Astrocyte of the cerebellum (primary cell): ENCODE results near the gene NCAM1.

ENCODE experiments used
- DNase-seq: peaks from one replicate; pipeline ENCODE4 v3.0.0-alpha.2; 2011; ENCODE audit warnings: low read depth
- H3K4me3 ChIP-seq: 2 replicates; pipeline ENCODE4 v1.5.1; 2011; ENCODE audit warnings: mild to moderate bottlenecking, low read depth, low read length, moderate library complexity
- in situ Hi-C: cut with HindIII; loops from 2 replicates; pipeline ENCODE4 v1.10.0; 2017; ENCODE audit warnings: low sequenced_read_pairs
- TF ChIP-seq, protein P1 (sequence below): IDR thresholded peaks from 2 replicates; pipeline ENCODE4 v1.5.1; 2012; ENCODE audit warnings: low read length, low read depth, moderate library complexity, mild to moderate bottlenecking; ENCODE audit errors: missing control alignments

Gene NCAM1

DNA sequence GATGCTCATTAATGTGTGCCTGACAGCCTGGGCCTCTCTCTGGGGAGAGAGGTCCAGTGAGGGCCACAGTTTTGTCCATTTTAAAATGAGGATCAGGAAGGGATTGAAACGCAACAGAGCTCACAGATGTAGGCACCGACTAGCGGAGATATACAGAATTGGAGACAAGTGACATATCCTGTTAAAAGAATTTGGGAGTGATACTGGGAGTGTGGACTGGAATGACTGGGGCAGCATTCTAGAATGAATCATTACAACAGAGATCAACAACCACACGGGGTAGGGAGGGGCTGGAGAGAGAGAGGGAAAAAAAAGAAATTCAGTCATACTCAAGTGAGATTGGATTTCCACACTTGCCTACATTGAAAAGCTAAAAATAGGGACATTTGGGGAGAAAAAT lies 2.5 kb upstream of the NCAM1 start:
- in situ Hi-C loops, result no loop called here
- no peak overlapping the region for H3K4me3 ChIP-seq
- TF ChIP-seq, protein P1, sequence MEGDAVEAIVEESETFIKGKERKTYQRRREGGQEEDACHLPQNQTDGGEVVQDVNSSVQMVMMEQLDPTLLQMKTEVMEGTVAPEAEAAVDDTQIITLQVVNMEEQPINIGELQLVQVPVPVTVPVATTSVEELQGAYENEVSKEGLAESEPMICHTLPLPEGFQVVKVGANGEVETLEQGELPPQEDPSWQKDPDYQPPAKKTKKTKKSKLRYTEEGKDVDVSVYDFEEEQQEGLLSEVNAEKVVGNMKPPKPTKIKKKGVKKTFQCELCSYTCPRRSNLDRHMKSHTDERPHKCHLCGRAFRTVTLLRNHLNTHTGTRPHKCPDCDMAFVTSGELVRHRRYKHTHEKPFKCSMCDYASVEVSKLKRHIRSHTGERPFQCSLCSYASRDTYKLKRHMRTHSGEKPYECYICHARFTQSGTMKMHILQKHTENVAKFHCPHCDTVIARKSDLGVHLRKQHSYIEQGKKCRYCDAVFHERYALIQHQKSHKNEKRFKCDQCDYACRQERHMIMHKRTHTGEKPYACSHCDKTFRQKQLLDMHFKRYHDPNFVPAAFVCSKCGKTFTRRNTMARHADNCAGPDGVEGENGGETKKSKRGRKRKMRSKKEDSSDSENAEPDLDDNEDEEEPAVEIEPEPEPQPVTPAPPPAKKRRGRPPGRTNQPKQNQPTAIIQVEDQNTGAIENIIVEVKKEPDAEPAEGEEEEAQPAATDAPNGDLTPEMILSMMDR, result peak; percentile 6
- DNase-seq, result no peak

DNA sequence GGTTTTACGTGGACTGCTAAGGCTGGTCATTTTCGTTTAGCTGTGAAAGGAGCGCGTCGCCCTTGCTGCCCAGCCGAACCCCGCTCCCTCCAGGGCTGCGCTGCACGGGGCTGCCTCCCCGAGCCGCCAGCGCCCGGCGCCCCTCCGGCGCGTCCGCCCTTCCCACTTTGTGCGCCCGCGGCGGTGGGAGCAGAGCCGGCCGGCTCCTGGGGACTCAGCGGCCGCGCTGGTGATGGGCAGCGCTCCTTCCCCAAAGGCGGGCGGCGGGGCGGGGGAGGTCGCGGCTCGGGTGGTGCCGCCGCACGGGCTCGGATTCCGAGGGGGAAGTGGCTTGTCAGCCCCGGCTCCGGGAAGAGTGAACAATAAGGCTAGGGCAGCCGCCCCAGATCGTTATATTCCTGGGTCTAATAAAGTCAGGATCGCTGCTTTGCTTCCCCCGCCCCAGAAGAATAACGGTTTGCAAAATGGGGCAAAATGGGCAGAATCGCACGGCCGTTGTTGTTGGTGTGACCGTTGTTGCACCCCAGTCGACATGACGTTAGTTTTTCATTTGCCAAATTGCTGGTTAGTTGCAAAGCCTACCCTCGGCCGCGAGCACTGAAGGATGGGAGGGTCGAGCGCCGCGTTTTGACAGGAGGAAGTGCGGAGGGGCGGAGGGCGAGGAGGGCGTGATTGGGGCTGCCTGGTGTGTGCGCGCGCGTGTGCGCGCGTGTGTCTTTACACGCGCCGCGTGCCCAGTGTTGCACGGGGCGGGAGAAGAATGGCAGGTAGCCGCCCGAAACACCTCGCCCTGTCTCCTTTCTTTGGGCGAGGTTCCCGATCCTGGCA lies 745 bp downstream of the NCAM1 start:
- in situ Hi-C loops, result no loop called here
- DNase-seq, result no peak
- TF ChIP-seq, protein P1, result no peak
- peak overlapping the region; percentile 54 for H3K4me3 ChIP-seq

DNA sequence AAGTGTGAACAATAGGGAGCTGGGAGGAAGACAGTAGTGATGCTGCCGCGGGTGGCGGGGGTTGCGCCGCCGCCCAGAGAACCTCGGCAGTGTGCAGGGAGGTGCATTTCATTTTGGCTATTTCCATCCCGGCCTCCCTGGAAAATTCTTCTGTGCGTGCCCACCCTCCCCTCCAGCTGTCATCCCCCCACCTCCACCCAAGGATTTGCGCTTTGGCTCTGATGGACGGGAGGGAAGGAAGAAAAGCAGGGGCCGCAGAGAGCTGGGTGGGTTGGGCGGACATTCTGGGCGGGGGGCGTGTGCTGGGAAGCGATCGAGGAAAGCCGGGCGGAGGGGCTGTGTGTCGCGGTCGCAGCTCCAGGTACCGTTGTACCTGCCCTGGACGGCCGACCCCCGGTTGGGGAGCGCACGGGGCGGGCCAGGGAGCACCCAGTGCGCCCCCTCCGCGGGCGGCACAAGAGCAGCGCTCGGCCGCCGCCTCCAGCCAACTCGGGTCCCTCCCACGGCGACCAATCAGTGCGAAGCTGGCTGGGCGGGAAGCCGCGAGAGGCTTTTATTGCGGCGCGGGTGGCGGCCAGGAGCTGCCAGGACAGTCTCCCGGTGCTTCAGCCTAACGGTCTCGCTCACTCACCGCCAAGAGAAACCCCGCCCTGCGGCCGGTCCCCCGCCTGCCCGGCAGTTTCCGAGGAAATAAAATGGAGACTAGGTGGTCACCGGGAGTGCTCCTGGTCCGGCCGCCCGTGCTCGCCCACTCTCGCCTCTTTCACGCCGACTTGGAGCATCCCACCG lies 1.6 kb downstream of the NCAM1 start:
- no peak for DNase-seq
- in situ Hi-C loops, result no loop called here
- TF ChIP-seq, protein P1, result no peak
- peak overlapping the region; percentile 54 for H3K4me3 ChIP-seq

DNA sequence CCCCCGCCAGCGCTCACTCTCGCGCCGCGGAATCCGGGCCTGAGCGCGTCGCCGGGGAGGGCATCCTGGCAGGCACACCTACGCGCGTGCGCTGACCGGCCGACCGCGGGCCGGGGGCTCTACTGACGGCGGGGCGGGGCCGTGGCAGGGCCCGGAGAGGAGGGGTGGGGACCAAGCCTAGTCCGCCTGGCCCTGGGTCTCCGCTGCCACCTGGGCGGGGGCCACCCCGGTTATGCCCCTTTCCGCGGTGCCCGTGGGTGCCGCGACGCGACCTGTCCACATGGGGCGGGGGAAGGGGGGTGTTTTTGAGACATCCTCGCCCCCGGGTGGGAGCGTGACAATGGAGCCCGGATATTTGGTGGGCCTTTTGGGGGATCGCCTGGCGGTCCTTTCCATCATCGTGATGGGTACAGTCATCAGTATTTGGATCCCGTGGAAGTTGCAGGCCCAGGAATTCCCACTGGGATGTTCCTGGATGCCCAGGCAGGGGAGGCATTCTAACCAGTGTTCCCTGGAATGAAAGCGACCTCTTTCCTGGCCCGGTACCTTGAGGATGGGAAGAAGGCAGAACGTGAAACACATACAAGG lies 2.2 kb downstream of the NCAM1 start:
- H3K4me3 ChIP-seq, result peak overlapping the region; percentile 54
- TF ChIP-seq, protein P1, result no peak
- DNase-seq, result no peak
- in situ Hi-C loops, result no loop called here

DNA sequence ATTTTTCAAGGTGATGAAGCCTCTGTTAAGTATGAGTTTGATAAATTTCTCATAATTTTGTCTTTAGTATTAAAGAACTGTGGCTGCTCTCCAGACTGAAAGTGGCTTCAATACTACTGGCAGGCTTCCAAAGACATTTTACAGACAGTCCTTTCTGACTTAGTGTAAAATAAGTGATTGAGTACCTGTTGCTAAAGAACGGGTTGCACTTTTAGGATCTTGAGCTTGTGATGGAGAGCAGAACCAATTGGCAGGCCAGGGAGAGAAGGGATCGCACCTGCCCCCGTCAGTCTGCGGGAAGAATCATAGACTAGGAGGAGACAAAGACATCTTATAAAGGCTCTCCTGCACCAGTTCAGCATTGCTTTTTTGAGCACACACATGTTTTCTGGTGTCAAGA lies 4.4 kb downstream of the NCAM1 start:
- no peak for DNase-seq
- in situ Hi-C loops, result no loop called here
- no peak overlapping the region for H3K4me3 ChIP-seq
- TF ChIP-seq, protein P1, result no peak

DNA sequence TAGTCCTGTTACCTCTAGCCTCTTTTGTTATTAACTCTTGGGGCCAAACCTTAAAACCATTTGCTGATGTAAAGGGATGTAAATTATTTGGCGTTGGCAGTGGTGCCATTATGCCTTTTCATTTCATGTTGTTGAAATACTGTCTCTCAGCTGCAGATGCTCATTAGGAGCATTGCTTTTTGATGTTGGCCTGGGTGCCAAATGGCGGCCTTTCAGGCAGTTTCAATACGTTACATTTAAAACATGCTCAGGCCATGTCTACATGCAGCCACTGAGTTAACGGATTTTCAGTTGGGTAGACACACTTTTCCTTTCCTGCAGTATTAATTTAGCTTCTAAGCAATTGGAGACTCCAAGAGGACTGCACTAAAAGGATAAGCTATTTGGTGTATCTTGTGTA lies 5.3 kb downstream of the NCAM1 start:
- TF ChIP-seq, protein P1, result no peak
- H3K4me3 ChIP-seq, result no peak overlapping the region
- no peak for DNase-seq
- in situ Hi-C loops, result no loop called here
